ENCODE measurements around the gene PHPT1. TPM values are rescaled to one million over a fixed set of nuclear protein-coding genes. Genes with fewer than 3 reads are reported as not detected.

Gene PHPT1
- total RNA-seq, 1 donor from 2014 or later: 215 TPM

GRCh38 chr9:136854842-136855460 is 5.7 kb downstream of the PHPT1 start:
- no peak for DNase-seq (ENCODE audit: low read depth)

DNA sequence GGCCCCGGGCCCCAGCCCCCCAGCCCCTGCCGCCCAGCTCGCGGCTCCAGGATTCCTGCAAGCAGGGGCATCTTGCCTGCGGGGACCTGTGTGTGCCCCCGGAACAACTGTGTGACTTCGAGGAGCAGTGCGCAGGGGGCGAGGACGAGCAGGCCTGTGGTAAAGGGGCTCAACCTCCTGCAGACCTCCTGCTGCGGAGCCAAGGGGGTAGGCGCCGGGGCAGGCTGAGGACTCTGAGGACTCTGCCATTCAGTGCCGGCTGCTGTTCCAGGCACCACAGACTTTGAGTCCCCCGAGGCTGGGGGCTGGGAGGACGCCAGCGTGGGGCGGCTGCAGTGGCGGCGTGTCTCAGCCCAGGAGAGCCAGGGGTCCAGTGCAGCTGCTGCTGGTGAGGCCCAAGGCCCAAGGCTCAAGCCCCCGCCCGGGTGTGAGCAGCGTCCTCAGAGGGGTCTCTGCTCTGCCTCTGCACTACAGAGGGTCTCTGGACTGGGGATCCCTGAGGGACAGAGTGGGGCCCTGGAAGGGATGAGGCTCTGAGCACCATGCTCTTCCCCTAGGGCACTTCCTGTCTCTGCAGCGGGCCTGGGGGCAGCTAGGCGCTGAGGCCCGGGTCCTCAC is 6.4 kb downstream of the PHPT1 start:
- Mint-ChIP-seq H3K27me3 (ENCODE audit: low read depth, unreplicated experiment) (no peaks in the 10 kb centered on the region), H3K9me3 (ENCODE audit: unreplicated experiment) (no peaks in the 10 kb centered on the region), H3K36me3 (ENCODE audit: low read depth, unreplicated experiment) (no peaks in the 10 kb centered on the region), H3K4me3 (ENCODE audit: unreplicated experiment) (no peak overlapping the region), H3K4me1 (ENCODE audit: low read depth, unreplicated experiment) (peaks cover 2% of the 10 kb centered on the region), H3K27ac (ENCODE audit: unreplicated experiment) (no peak overlapping the region)
- TF ChIP-seq, protein P1, sequence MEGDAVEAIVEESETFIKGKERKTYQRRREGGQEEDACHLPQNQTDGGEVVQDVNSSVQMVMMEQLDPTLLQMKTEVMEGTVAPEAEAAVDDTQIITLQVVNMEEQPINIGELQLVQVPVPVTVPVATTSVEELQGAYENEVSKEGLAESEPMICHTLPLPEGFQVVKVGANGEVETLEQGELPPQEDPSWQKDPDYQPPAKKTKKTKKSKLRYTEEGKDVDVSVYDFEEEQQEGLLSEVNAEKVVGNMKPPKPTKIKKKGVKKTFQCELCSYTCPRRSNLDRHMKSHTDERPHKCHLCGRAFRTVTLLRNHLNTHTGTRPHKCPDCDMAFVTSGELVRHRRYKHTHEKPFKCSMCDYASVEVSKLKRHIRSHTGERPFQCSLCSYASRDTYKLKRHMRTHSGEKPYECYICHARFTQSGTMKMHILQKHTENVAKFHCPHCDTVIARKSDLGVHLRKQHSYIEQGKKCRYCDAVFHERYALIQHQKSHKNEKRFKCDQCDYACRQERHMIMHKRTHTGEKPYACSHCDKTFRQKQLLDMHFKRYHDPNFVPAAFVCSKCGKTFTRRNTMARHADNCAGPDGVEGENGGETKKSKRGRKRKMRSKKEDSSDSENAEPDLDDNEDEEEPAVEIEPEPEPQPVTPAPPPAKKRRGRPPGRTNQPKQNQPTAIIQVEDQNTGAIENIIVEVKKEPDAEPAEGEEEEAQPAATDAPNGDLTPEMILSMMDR (IDR thresholded peaks at IDR 0.05; ENCODE audit: insufficient read depth, low read depth, low read length): no peak
- TF ChIP-seq EZH2 (IDR thresholded peaks at IDR 0.05; ENCODE audit: insufficient read depth, low read length): no peak
- Histone ChIP-seq H3K4me2 (ENCODE audit: low read length) (no peak overlapping the region), H3K9me3 (ENCODE audit: insufficient read depth, low read depth, low read length) (no peaks in the 10 kb centered on the region), H3K4me1 (ENCODE audit: insufficient read depth, low read length) (peaks cover 6% of the 10 kb centered on the region), H3K9ac (ENCODE audit: low read length) (no peak overlapping the region), H3K27ac (ENCODE audit: low read depth, low read length) (no peak overlapping the region), H3K79me2 (ENCODE audit: insufficient read depth, low read length) (peaks cover under 1% of the 10 kb centered on the region), H3K4me3 (ENCODE audit: insufficient read depth, low read depth, low read length) (no peak overlapping the region), H3K27me3 (ENCODE audit: insufficient read depth, low read length) (no peaks in the 10 kb centered on the region), H2AFZ (ENCODE audit: low read depth, low read length) (no peak overlapping the region), H3K36me3 (ENCODE audit: insufficient read depth, low read length) (no peaks in the 10 kb centered on the region), H4K20me1 (ENCODE audit: insufficient read depth, low read length) (peaks cover 17% of the 10 kb centered on the region)
- FAIRE-seq (no peak), DNase-seq (ENCODE audit: low read depth) (no peak)

More at GRCh38 chr9:136854842-136855460, 5.7 kb downstream of the PHPT1 start:
- H4K20me1 ChIP-seq (ENCODE audit: insufficient read depth, low read length): peaks cover 21% of the 10 kb centered on the region
- no peaks in the 10 kb centered on the region for H3K27me3 ChIP-seq (ENCODE audit: insufficient read depth, low read length)
- H3K4me2 ChIP-seq (ENCODE audit: low read length): no peak overlapping the region
- H3K79me2 ChIP-seq (ENCODE audit: insufficient read depth, low read length): peaks cover 7% of the 10 kb centered on the region
- no peak overlapping the region for H3K27ac Mint-ChIP-seq (ENCODE audit: unreplicated experiment)
- peaks cover 2% of the 10 kb centered on the region for H3K4me1 Mint-ChIP-seq (ENCODE audit: low read depth, unreplicated experiment)
- H3K36me3 ChIP-seq (ENCODE audit: insufficient read depth, low read length): no peaks in the 10 kb centered on the region
- FAIRE-seq: no peak
- H2AFZ ChIP-seq (ENCODE audit: low read depth, low read length): no peak overlapping the region
- H3K9ac ChIP-seq (ENCODE audit: low read length): no peak overlapping the region
- TF ChIP-seq, protein P1 (IDR thresholded peaks at IDR 0.05; ENCODE audit: insufficient read depth, low read depth, low read length): no peak
- TF ChIP-seq EZH2 (IDR thresholded peaks at IDR 0.05; ENCODE audit: insufficient read depth, low read length): no peak
- H3K27ac ChIP-seq (ENCODE audit: low read depth, low read length): no peak overlapping the region
- H3K4me3 ChIP-seq (ENCODE audit: insufficient read depth, low read depth, low read length): no peak overlapping the region
- H3K27me3 Mint-ChIP-seq (ENCODE audit: low read depth, unreplicated experiment): no peaks in the 10 kb centered on the region
- H3K36me3 Mint-ChIP-seq (ENCODE audit: low read depth, unreplicated experiment): no peaks in the 10 kb centered on the region
- H3K9me3 ChIP-seq (ENCODE audit: insufficient read depth, low read depth, low read length): no peaks in the 10 kb centered on the region
- peaks cover 12% of the 10 kb centered on the region for H3K4me1 ChIP-seq (ENCODE audit: insufficient read depth, low read length)
- H3K9me3 Mint-ChIP-seq (ENCODE audit: unreplicated experiment): no peaks in the 10 kb centered on the region
- no peak overlapping the region for H3K4me3 Mint-ChIP-seq (ENCODE audit: unreplicated experiment)

GRCh38 chr9:136856079-136856476 is 6.9 kb downstream of the PHPT1 start:
- H2AFZ ChIP-seq (ENCODE audit: low read depth, low read length): no peak overlapping the region
- no peak overlapping the region for H3K4me3 Mint-ChIP-seq (ENCODE audit: unreplicated experiment)
- H3K79me2 ChIP-seq (ENCODE audit: insufficient read depth, low read length): no peaks in the 10 kb centered on the region
- no peak for TF ChIP-seq EZH2 (IDR thresholded peaks at IDR 0.05; ENCODE audit: insufficient read depth, low read length)
- TF ChIP-seq, protein P1 (IDR thresholded peaks at IDR 0.05; ENCODE audit: insufficient read depth, low read depth, low read length): no peak
- no peaks in the 10 kb centered on the region for H3K9me3 ChIP-seq (ENCODE audit: insufficient read depth, low read depth, low read length)
- peaks cover 15% of the 10 kb centered on the region for H4K20me1 ChIP-seq (ENCODE audit: insufficient read depth, low read length)
- no peak overlapping the region for H3K9ac ChIP-seq (ENCODE audit: low read length)
- no peak overlapping the region for H3K27ac ChIP-seq (ENCODE audit: low read depth, low read length)
- H3K4me1 ChIP-seq (ENCODE audit: insufficient read depth, low read length): peaks cover 6% of the 10 kb centered on the region
- FAIRE-seq (no peak), DNase-seq (ENCODE audit: low read depth) (no peak)
- H3K36me3 ChIP-seq (ENCODE audit: insufficient read depth, low read length): no peaks in the 10 kb centered on the region
- H3K27me3 Mint-ChIP-seq (ENCODE audit: low read depth, unreplicated experiment): no peaks in the 10 kb centered on the region
- no peaks in the 10 kb centered on the region for H3K9me3 Mint-ChIP-seq (ENCODE audit: unreplicated experiment)
- H3K4me2 ChIP-seq (ENCODE audit: low read length): no peak overlapping the region
- peaks cover 2% of the 10 kb centered on the region for H3K4me1 Mint-ChIP-seq (ENCODE audit: low read depth, unreplicated experiment)
- H3K4me3 ChIP-seq (ENCODE audit: insufficient read depth, low read depth, low read length): no peak overlapping the region
- no peaks in the 10 kb centered on the region for H3K36me3 Mint-ChIP-seq (ENCODE audit: low read depth, unreplicated experiment)
- no peaks in the 10 kb centered on the region for H3K27me3 ChIP-seq (ENCODE audit: insufficient read depth, low read length)
- no peak overlapping the region for H3K27ac Mint-ChIP-seq (ENCODE audit: unreplicated experiment)

All from astrocyte (in vitro differentiated cells and primary cell).